Spinal cord (tissue), 10 donors: Measurements from ENCODE around the gene NFE2. TPM values are rescaled to one million over a fixed set of nuclear protein-coding genes. Genes with fewer than 3 reads are reported as not detected.

Experiments used
- DNase-seq, 6 donors: peaks; one replicate each; pipeline versions ENCODE4 v3.0.0 to v3.0.0-alpha.2; 2013 to 2015; ENCODE audit warnings: low spot score in 6 of 6, low read depth in 4 of 6
- H3K27ac ChIP-seq: one replicate; pipeline ENCODE4 v1.5.1; 2013; ENCODE audit warnings: low read depth, low read length, control low read depth
- H3K27me3 ChIP-seq: one replicate; pipeline ENCODE4 v1.6.1; 2013; ENCODE audit warnings: low read length; ENCODE audit not compliant: control insufficient read depth, insufficient read depth
- H3K36me3 ChIP-seq: one replicate; pipeline ENCODE4 v1.6.1; 2013; ENCODE audit warnings: low read length; ENCODE audit not compliant: control insufficient read depth, insufficient read depth
- H3K4me1 ChIP-seq: one replicate; pipeline ENCODE4 v1.6.1; 2013; ENCODE audit warnings: low read length; ENCODE audit not compliant: control insufficient read depth, insufficient read depth
- H3K4me3 ChIP-seq: one replicate; pipeline ENCODE4 v1.5.1; 2013; ENCODE audit warnings: low read depth, low read length, control low read depth
- H3K9me3 ChIP-seq: one replicate; pipeline ENCODE4 v1.6.1; 2013; ENCODE audit warnings: low read length; ENCODE audit not compliant: control insufficient read depth, insufficient read depth
- WGBS: methylation state at CpG from one replicate; pipeline ENCODE4 v1.1.5; 2013; ENCODE audit warnings: missing lambda C conversion rate; ENCODE audit not compliant: insufficient coverage; 5-methylcytosine and 5-hydroxymethylcytosine counted together
- polyA plus RNA-seq, 2 donors: library from polyadenylated mRNA; unstranded; fragments of 120-200 nt; gene quantifications; one replicate each; pipeline ENCODE4 v1.2.1, GENCODE V29; 2013; ENCODE audit not compliant: insufficient read length in 2 of 2
- total RNA-seq, 2 donors: library from RNA; depleted of rRNA in 1 of 2; stranded (reverse); fragments of 120-200 nt in 1 of 2; fragments of >200 nt in 1 of 2; gene quantifications; one replicate each; pipeline versions ENCODE4 v1.2.3 to v1.2.4, GENCODE V29; 2013 to 2014
- donor health status: healthy.

NFE2 gene
- total and polyA plus RNA-seq, 4 donors, result 1.3 to 6.5 (median 4.0) TPM

GRCh38 chr12:54273981-54274380 lies 26.8 kb downstream of the NFE2 start:
- H3K36me3 ChIP-seq, result peaks cover 3% of the 10 kb centered on the region
- no CpG with 5 or more reads among the region's 2 CpGs for WGBS
- peaks cover 10% of the 10 kb centered on the region for H3K4me1 ChIP-seq
- no peak overlapping the region for H3K27ac ChIP-seq
- peak in 1 of 6 donors; percentile 54 for DNase-seq
- H3K27me3 ChIP-seq, result no peaks in the 10 kb centered on the region
- H3K9me3 ChIP-seq, result no peaks in the 10 kb centered on the region
- H3K4me3 ChIP-seq, result no peak overlapping the region

- Histone ChIP-seq H3K36me3 (peaks cover 3% of the 10 kb centered on the region), H3K27ac (no peak overlapping the region), H3K9me3 (no peaks in the 10 kb centered on the region), H3K27me3 (no peaks in the 10 kb centered on the region), H3K4me1 (peaks cover 3% of the 10 kb centered on the region), H3K4me3 (no peak overlapping the region)
- DNase-seq, result no peak
- no CpG with 5 or more reads among the region's 1 CpG for WGBS
Measured at GRCh38 chr12:54272214-54272613, 28.6 kb downstream of the NFE2 start.

GRCh38 chr12:54270345-54270744 lies 30.5 kb downstream of the NFE2 start:
- no peak for DNase-seq
- Histone ChIP-seq H3K9me3 (no peaks in the 10 kb centered on the region), H3K27ac (no peak overlapping the region), H3K4me1 (peaks cover 2% of the 10 kb centered on the region), H3K27me3 (no peaks in the 10 kb centered on the region), H3K36me3 (peaks cover 3% of the 10 kb centered on the region), H3K4me3 (no peak overlapping the region)
- WGBS, result 100% methylated on average over 2 of the region's 2 CpGs

GRCh38 chr12:54266852-54267251 lies 34.0 kb downstream of the NFE2 start:
- Histone ChIP-seq H3K4me1 (peaks cover 9% of the 10 kb centered on the region), H3K27me3 (no peaks in the 10 kb centered on the region), H3K9me3 (no peaks in the 10 kb centered on the region), H3K27ac (no peak overlapping the region), H3K36me3 (no peaks in the 10 kb centered on the region), H3K4me3 (no peak overlapping the region)
- no CpG with 5 or more reads among the region's 2 CpGs for WGBS
- no peak for DNase-seq

- H3K27me3 ChIP-seq, result no peaks in the 10 kb centered on the region
- H3K36me3 ChIP-seq, result no peaks in the 10 kb centered on the region
- no peak overlapping the region for H3K27ac ChIP-seq
- no peaks in the 10 kb centered on the region for H3K9me3 ChIP-seq
- no peak overlapping the region for H3K4me3 ChIP-seq
- no peak for DNase-seq
- 79% methylated on average over 2 of the region's 4 CpGs for WGBS
- H3K4me1 ChIP-seq, result peaks cover 18% of the 10 kb centered on the region
Measured at GRCh38 chr12:54265364-54265812, 35.4 kb downstream of the NFE2 start.

GRCh38 chr12:54262403-54262925 lies 38.4 kb downstream of the NFE2 start:
- no peak overlapping the region for H3K4me3 ChIP-seq
- H3K36me3 ChIP-seq, result no peaks in the 10 kb centered on the region
- peak in 1 of 6 donors; percentile 54 for DNase-seq
- H3K4me1 ChIP-seq, result peaks cover 29% of the 10 kb centered on the region
- H3K27me3 ChIP-seq, result no peaks in the 10 kb centered on the region
- peak overlapping the region; percentile 41 for H3K27ac ChIP-seq
- 16% methylated on average over 3 of the region's 4 CpGs for WGBS
- no peaks in the 10 kb centered on the region for H3K9me3 ChIP-seq

- peak overlapping the region; percentile 41 for H3K27ac ChIP-seq
- DNase-seq, result no peak
- no CpG with 5 or more reads among the region's 5 CpGs for WGBS
- peaks cover under 1% of the 10 kb centered on the region for H3K36me3 ChIP-seq
- peaks cover 31% of the 10 kb centered on the region for H3K4me1 ChIP-seq
- no peaks in the 10 kb centered on the region for H3K9me3 ChIP-seq
- H3K27me3 ChIP-seq, result no peaks in the 10 kb centered on the region
- H3K4me3 ChIP-seq, result no peak overlapping the region
Measured at GRCh38 chr12:54261815-54262402, 38.9 kb downstream of the NFE2 start.

- peaks cover 40% of the 10 kb centered on the region for H3K4me1 ChIP-seq
Measured at GRCh38 chr12:54259194-54260011, 41.4 kb downstream of the NFE2 start.

GRCh38 chr12:54258201-54258681 lies 42.6 kb downstream of the NFE2 start:
- Histone ChIP-seq H3K36me3 (peaks cover 28% of the 10 kb centered on the region), H3K27me3 (no peaks in the 10 kb centered on the region), H3K9me3 (no peaks in the 10 kb centered on the region), H3K4me3 (peak overlapping the region; percentile 45), H3K4me1 (peaks cover 38% of the 10 kb centered on the region), H3K27ac (peak overlapping the region; percentile 95)
- DNase-seq, result peak in 4 of 6 donors; percentile 57 to 85 (median 68)

More at GRCh38 chr12:54259194-54260011, 41.4 kb downstream of the NFE2 start:
- peak; percentile 78 to 97 (median 88) for DNase-seq
- WGBS, result 0% methylated on average over 4 of the region's 11 CpGs
- peaks cover 18% of the 10 kb centered on the region for H3K36me3 ChIP-seq
- H3K27me3 ChIP-seq, result no peaks in the 10 kb centered on the region
- H3K4me3 ChIP-seq, result peak overlapping the region; percentile 45
- peak overlapping the region; percentile 95 for H3K27ac ChIP-seq
- no peaks in the 10 kb centered on the region for H3K9me3 ChIP-seq
